Measurements from ENCODE around the gene HNRNPUL2.
A peak's percentile ranks its signal among the peaks of the same experiment; 100 is the strongest.
"Not testable (repeated sequence)": the region's sequence is repeated elsewhere in the genome, so short reads cannot be mapped to it uniquely, and the experiment has no call there.

The HNRNPUL2 gene

GRCh38 chr11:62727165-62727871 is at the start of gene HNRNPUL2:
Gene HNRNPUL2 (minus strand): TSS chr11:62727457. CDS start chr11:62727156, 301 bp downstream.
- DNase-seq (ENCODE audit: low spot score): peak; percentile 99
- ChIA-PET CTCF (interaction anchor here (0.6 to 1.1 kb wide), 3 partner anchors 46 to 59 kb away, joined by 3 read pairs; no protein-coding TSS in a partner anchor), POLR2A (ENCODE audit: low non-redundant PET) (interaction anchor here (0.6 to 1.8 kb wide), 7 partner anchors 12 to 136 kb away, joined by 3 to 8 read pairs (median 4); partner anchors contain the start of genes C11orf98, CSKMT, TUT1 and ZBTB3)
- no peak for TF ChIP-seq CTCF (conservative IDR thresholded peaks at IDR 0.05; ENCODE audit: low read depth)
- H3K27ac ChIP-seq: peak within 1 kb of the TSS; percentile 99

GRCh38 chr11:62775646-62776045 is 48.4 kb upstream of the HNRNPUL2 start:
- POLR2A ChIA-PET (ENCODE audit: low non-redundant PET): no interaction called here
- DNase-seq (ENCODE audit: low spot score): no peak
- CTCF ChIA-PET: interaction anchor here (5.2 kb wide), 1 partner anchor 10 kb away, joined by 41 read pairs; no protein-coding TSS in a partner anchor
- H3K27ac ChIP-seq: no peak overlapping the region
- no peak for TF ChIP-seq CTCF (conservative IDR thresholded peaks at IDR 0.05; ENCODE audit: low read depth)

GRCh38 chr11:62774407-62774806 is 47.1 kb upstream of the HNRNPUL2 start:
- CTCF ChIA-PET: interaction anchor here (5.2 kb wide), 1 partner anchor 12 kb away, joined by 41 read pairs; no protein-coding TSS in a partner anchor
- POLR2A ChIA-PET (ENCODE audit: low non-redundant PET): no interaction called here
- DNase-seq (ENCODE audit: low spot score): no peak
- TF ChIP-seq CTCF (conservative IDR thresholded peaks at IDR 0.05; ENCODE audit: low read depth): no peak
- peak overlapping the region; percentile 37 for H3K27ac ChIP-seq

- TF ChIP-seq CTCF (conservative IDR thresholded peaks at IDR 0.05; ENCODE audit: low read depth): no peak
- ChIA-PET POLR2A (ENCODE audit: low non-redundant PET) (interaction anchor here (0.7 to 1.3 kb wide), 4 partner anchors 9 to 70 kb away, joined by 4 to 6 read pairs (median 5); partner anchors contain the start of genes POLR2G and ZBTB3), CTCF (interaction anchor here (0.6 to 2.4 kb wide), 5 partner anchors 10 to 932 kb away, joined by 3 to 13 read pairs (median 4); partner anchors contain the start of genes POLR2G and ZBTB3)
- H3K27ac ChIP-seq: peak within 1 kb of the TSS; percentile 97
- peak; percentile 98 for DNase-seq (ENCODE audit: low spot score)
These were observed 44.1 kb upstream of the HNRNPUL2 start, which contains the start of gene TAF6L for GRCh38 chr11:62771144-62772021. Gene TAF6L (plus strand): TSS chr11:62771396. CDS start chr11:62775784, 4,388 bp downstream.

GRCh38 chr11:62770778-62771143 is 43.5 kb upstream of the HNRNPUL2 start:
- ChIA-PET CTCF (interaction anchor here (0.6 to 2.4 kb wide), 5 partner anchors 10 to 933 kb away, joined by 3 to 13 read pairs (median 4); partner anchors contain the start of genes POLR2G and ZBTB3), POLR2A (ENCODE audit: low non-redundant PET) (interaction anchor here (0.7 to 1.3 kb wide), 4 partner anchors 9 to 71 kb away, joined by 4 to 6 read pairs (median 5); partner anchors contain the start of genes POLR2G and ZBTB3)
- H3K27ac ChIP-seq: peak overlapping the region; percentile 97
- DNase-seq (ENCODE audit: low spot score): no peak
- TF ChIP-seq CTCF (conservative IDR thresholded peaks at IDR 0.05; ENCODE audit: low read depth): no peak

GRCh38 chr11:62760867-62761227 is 33.6 kb upstream of the HNRNPUL2 start:
- not testable (repeated sequence) for DNase-seq (ENCODE audit: low spot score)
- CTCF ChIA-PET: interaction anchor here (1.3 kb wide), 1 partner anchor 10 kb away, joined by 3 read pairs; the partner anchor contains the start of gene TAF6L
- POLR2A ChIA-PET (ENCODE audit: low non-redundant PET): interaction anchor here (0.7 to 1.0 kb wide), 2 partner anchors 33 to 80 kb away, joined by 3 to 8 read pairs; partner anchors contain the start of gene TTC9C
- peak overlapping the region; percentile 84 for H3K27ac ChIP-seq
